Spleen (tissue), 7 donors: ENCODE measurements around the gene ARMH2.

Experiments
- CTCF ChIP-seq, 11 experiments: fragments of 200-600 bp in 7 of 11; fragments of 450-650 bp in 4 of 11; sonication (generic) in 4 of 11; IDR thresholded peaks in 8 of 11; conservative IDR thresholded peaks in 3 of 11; 1 replicate in 7 of 11; 2 replicates in 4 of 11; pipeline versions ENCODE4 v1.4.0 to v1.8.0; 2016 to 2021; ENCODE audit warnings: antibody characterized with exemption in 11 of 11, inconsistent platforms in 4 of 11, mild to moderate bottlenecking in 1 of 11
- POLR2A ChIP-seq, 3 donors: fragments of 450-650 bp; IDR thresholded peaks; one replicate each; pipeline ENCODE4 v1.5.1; 2017; ENCODE audit warnings: antibody characterized with exemption in 3 of 3, mild to moderate bottlenecking in 1 of 3
- POLR2AphosphoS5 ChIP-seq, 3 donors: sonication (generic); formaldehyde crosslinking; IDR thresholded peaks; one replicate each; pipeline ENCODE4 v1.5.1; 2017; ENCODE audit warnings: antibody characterized with exemption in 3 of 3
- donor health status: DM: no; HTN: no; CAD: no; lungs with moderate emphysema.
- donor health status: DM: no; HTN: no; CAD: no.
- donor health status: DM: no; HTN: no; CAD: no.

GRCh38 chr6:24844903-24845302 lies 46.2 kb upstream of the ARMH2 start:
- TF ChIP-seq CTCF (IDR thresholded peaks at IDR 0.05 in 8 of 11, conservative IDR thresholded peaks at IDR 0.05 in 3 of 11) (no peak), POLR2A (IDR thresholded peaks at IDR 0.05) (no peak), POLR2AphosphoS5 (IDR thresholded peaks at IDR 0.05) (no peak)
